Endodermal cell (in vitro differentiated cells): ENCODE measurements around the gene ANGPTL8. TPM values are rescaled to one million over a fixed set of nuclear protein-coding genes. Genes with fewer than 3 reads are reported as not detected.

Experiments used
- DNase-seq: peaks from one replicate; pipeline ENCODE4 v3.0.0-alpha.2; 2017
- H3K27ac ChIP-seq: 2 replicates; pipeline ENCODE4 v1.5.1; 2013; ENCODE audit warnings: mild to moderate bottlenecking, low read depth, low read length, moderate library complexity
- H3K27me3 ChIP-seq: 2 replicates; pipeline ENCODE4 v1.6.1; 2013; ENCODE audit warnings: mild to moderate bottlenecking, low read length, moderate library complexity; ENCODE audit not compliant: insufficient read depth, control insufficient read depth, poor library complexity, severe bottlenecking
- H3K36me3 ChIP-seq: 2 replicates; pipeline ENCODE4 v1.7.0; 2013; ENCODE audit warnings: mild to moderate bottlenecking, low read length, moderate library complexity; ENCODE audit not compliant: control insufficient read depth, insufficient read depth
- H3K4me1 ChIP-seq: one replicate; pipeline ENCODE4 v1.7.0; 2013; ENCODE audit warnings: low read length; ENCODE audit not compliant: control insufficient read depth, insufficient read depth
- H3K4me3 ChIP-seq: 2 replicates; pipeline ENCODE4 v1.5.1; 2013; ENCODE audit warnings: mild to moderate bottlenecking, low read length, moderate library complexity
- H3K9ac ChIP-seq: 2 replicates; pipeline ENCODE4 v1.6.1; 2013; ENCODE audit warnings: mild to moderate bottlenecking, low read length, moderate library complexity; ENCODE audit not compliant: poor library complexity, severe bottlenecking; ENCODE audit errors: extremely low read depth
- H3K9me3 ChIP-seq: 2 replicates; pipeline ENCODE4 v1.6.1; 2013; ENCODE audit warnings: mild to moderate bottlenecking, low read length, moderate library complexity; ENCODE audit not compliant: control insufficient read depth
- H3K27ac Mint-ChIP-seq: 2 replicates; pipeline ENCODE4 v1.8.0; 2020; ENCODE audit warnings: mixed read lengths
- H3K27me3 Mint-ChIP-seq: 2 replicates; pipeline ENCODE4 v1.8.0; 2021; ENCODE audit warnings: mild to moderate bottlenecking, mixed read lengths; ENCODE audit not compliant: insufficient read depth
- H3K36me3 Mint-ChIP-seq: 2 replicates; pipeline ENCODE4 v1.8.0; 2020; ENCODE audit warnings: low read depth, mixed read lengths
- H3K4me1 Mint-ChIP-seq: 2 replicates; pipeline ENCODE4 v1.8.0; 2020; ENCODE audit warnings: mixed read lengths
- H3K4me3 Mint-ChIP-seq: 2 replicates; pipeline ENCODE4 v1.8.0; 2020; ENCODE audit warnings: mild to moderate bottlenecking, moderate library complexity, mixed read lengths
- H3K9me3 Mint-ChIP-seq: 2 replicates; pipeline ENCODE4 v1.8.0; 2020; ENCODE audit warnings: mild to moderate bottlenecking, mixed read lengths
- CTCF ChIP-seq: fragments of 200-600 bp; sonication (generic); conservative IDR thresholded peaks from 2 replicates; pipeline ENCODE4 v1.5.0; 2021; ENCODE audit warnings: antibody characterized with exemption, mild to moderate bottlenecking
- WGBS, 2 experiments: methylation state at CpG; one replicate each; pipeline versions ENCODE4 v1.1.5 to v1.1.7; 2013; ENCODE audit warnings: missing lambda C conversion rate in 2 of 2, mixed read lengths in 1 of 2; ENCODE audit not compliant: insufficient coverage in 1 of 2, insufficient read length in 1 of 2; 5-methylcytosine and 5-hydroxymethylcytosine counted together
- total RNA-seq, 2 donors: library from RNA; stranded (reverse); fragmentation: NEBNext Ultra II Directional in 1 of 2; extraction: Animal tissue kit (Norgen Biotek cat#: 25700) in 1 of 2; gene quantifications; 2 replicates in 1 of 2; 3 replicates in 1 of 2; pipeline ENCODE4 v1.2.1, GENCODE V29; 2021

Gene ANGPTL8
- total RNA-seq, 2 donors from 2014 or later, result not detected

- Histone ChIP-seq H3K36me3 (peaks cover 11% of the 10 kb centered on the region), H3K9me3 (no peaks in the 10 kb centered on the region), H3K27me3 (no peaks in the 10 kb centered on the region), H3K4me3 (no peak overlapping the region), H3K27ac (no peak overlapping the region), H3K4me1 (no peaks in the 10 kb centered on the region), H3K9ac (no peak overlapping the region)
- DNase-seq, result no peak
- TF ChIP-seq CTCF, result no peak
- H3K9me3 Mint-ChIP-seq, result no peaks in the 10 kb centered on the region
- peaks cover 7% of the 10 kb centered on the region for H3K4me1 Mint-ChIP-seq
- H3K36me3 Mint-ChIP-seq, result peaks cover 24% of the 10 kb centered on the region
- WGBS, 2 experiments, result 85 to 86% methylated on average over 10 to 16 of the region's 20 CpGs
- peak overlapping the region; percentile 75 for H3K4me3 Mint-ChIP-seq
- no peak overlapping the region for H3K27ac Mint-ChIP-seq
- no peaks in the 10 kb centered on the region for H3K27me3 Mint-ChIP-seq
Measured at GRCh38 chr19:11194656-11195558, 44.5 kb upstream of the ANGPTL8 start.

GRCh38 chr19:11195681-11196080 lies 43.7 kb upstream of the ANGPTL8 start:
- H3K27ac ChIP-seq, result no peak overlapping the region
- no peak for DNase-seq
- H3K36me3 ChIP-seq, result peaks cover 11% of the 10 kb centered on the region
- H3K4me1 ChIP-seq, result no peaks in the 10 kb centered on the region
- no peak overlapping the region for H3K4me3 ChIP-seq
- Mint-ChIP-seq H3K36me3 (peaks cover 24% of the 10 kb centered on the region), H3K9me3 (no peaks in the 10 kb centered on the region), H3K27me3 (no peaks in the 10 kb centered on the region), H3K27ac (peak overlapping the region; percentile 48), H3K4me3 (peak overlapping the region; percentile 75), H3K4me1 (peaks cover 7% of the 10 kb centered on the region)
- TF ChIP-seq CTCF, result no peak
- no peaks in the 10 kb centered on the region for H3K27me3 ChIP-seq
- 83 to 87% methylated on average over 9 to 11 of the region's 12 CpGs for WGBS, 2 experiments
- H3K9ac ChIP-seq, result no peak overlapping the region
- H3K9me3 ChIP-seq, result no peaks in the 10 kb centered on the region

GRCh38 chr19:11196406-11197287 lies 42.8 kb upstream of the ANGPTL8 start:
- H3K4me3 Mint-ChIP-seq, result peak overlapping the region; percentile 75
- TF ChIP-seq CTCF, result no peak
- Histone ChIP-seq H3K36me3 (peaks cover 6% of the 10 kb centered on the region), H3K27ac (no peak overlapping the region), H3K4me3 (peak overlapping the region; percentile 89), H3K9ac (peak overlapping the region; percentile 72), H3K27me3 (no peaks in the 10 kb centered on the region), H3K9me3 (no peaks in the 10 kb centered on the region), H3K4me1 (no peaks in the 10 kb centered on the region)
- no peaks in the 10 kb centered on the region for H3K27me3 Mint-ChIP-seq
- peak overlapping the region; percentile 74 for H3K27ac Mint-ChIP-seq
- H3K36me3 Mint-ChIP-seq, result peaks cover 19% of the 10 kb centered on the region
- no peaks in the 10 kb centered on the region for H3K9me3 Mint-ChIP-seq
- DNase-seq, result peak; percentile 79
- peaks cover 7% of the 10 kb centered on the region for H3K4me1 Mint-ChIP-seq
- WGBS, 2 experiments, result 20 to 46% methylated on average over 6 to 42 of the region's 47 CpGs
